HCT116 (cell line): Measurements from ENCODE around the gene PDE4B. TPM values are rescaled to one million over a fixed set of nuclear protein-coding genes. Genes with fewer than 3 reads are reported as not detected.
"Not testable (repeated sequence)": the region's sequence is repeated elsewhere in the genome, so short reads cannot be mapped to it uniquely, and the experiment has no call there.

Source experiments
- ATAC-seq: fragments of 200-7000 bp; cut with Tn5 transposase; 2 replicates; pipeline ENCODE4 v1.9.1; 2020; ENCODE audit warnings: mild to moderate bottlenecking, moderate library complexity
- BruUV-seq: library from RNA; stranded (reverse); fragments of 400-500 nt; replicated peaks from 2 replicates; lab custom pipeline; 2021; lab: Mats Ljungman, UMichigan
- CTCF ChIA-PET: fragments of 300-600 bp; sonication (Branson Sonifier 250); formaldehyde crosslinking; loops from one replicate; lab custom pipeline; 2021; ENCODE audit warnings: antibody characterized with exemption; lab: Charles Lee
- POLR2A ChIA-PET: fragments of 300-600, 350-600 bp; sonication (Branson Sonifier 250); formaldehyde crosslinking; loops from one replicate; lab custom pipeline; 2021; ENCODE audit warnings: antibody characterized with exemption; lab: Charles Lee
- RAD21 ChIA-PET, 2 experiments: fragments of 300-600 bp; sonication (Branson Sonifier 250); formaldehyde crosslinking; loops; one replicate each; lab custom pipeline; 2023; ENCODE audit warnings: low total read pairs in 2 of 2; ENCODE audit not compliant: uncharacterized antibody in 2 of 2, unreplicated experiment in 2 of 2, low non-redundant PET in 1 of 2; lab: Charles Lee
- DNase-seq: peaks from one replicate; pipeline ENCODE4 v3.0.0-alpha.2; 2010; ENCODE audit warnings: low read depth, low spot score
- H2AFZ ChIP-seq: fragments of 200-600 bp; shearing (Covaris generic), sonication (generic); 2 replicates; pipeline ENCODE4 v1.6.1; 2017; ENCODE audit warnings: low read depth, mixed run types, mixed read lengths, antibody characterized with exemption, low read length; ENCODE audit not compliant: poor library complexity, severe bottlenecking
- H3K27ac ChIP-seq: 2 replicates; pipeline ENCODE4 v1.5.1; 2012; ENCODE audit warnings: low read depth, low read length
- H3K27me3 ChIP-seq: fragments of 200-600 bp; sonication (generic); 2 replicates; pipeline ENCODE4 v1.6.1; 2016; ENCODE audit warnings: mixed run types, low read length, mixed read lengths; ENCODE audit not compliant: insufficient read depth
- H3K36me3 ChIP-seq, 2 experiments: fragments of 200-500 bp in 1 of 2; fragments of 200-600 bp in 1 of 2; sonication (Bioruptor generic) in 1 of 2; sonication (generic) in 1 of 2; 2 replicates each; pipeline versions ENCODE4 v1.5.1 to v1.6.1; 2014 to 2016; ENCODE audit warnings: low read length in 2 of 2, inconsistent platforms in 1 of 2, mixed read lengths in 1 of 2, mixed run types in 1 of 2; ENCODE audit not compliant: insufficient read depth in 2 of 2, control insufficient read depth in 1 of 2
- H3K4me1 ChIP-seq, 2 experiments: fragments of 200-600 bp in 1 of 2; sonication (generic) in 1 of 2; 2 replicates each; pipeline versions ENCODE4 v1.5.1 to v1.6.1; 2012 to 2017; ENCODE audit warnings: low read length in 2 of 2, inconsistent platforms in 1 of 2, mild to moderate bottlenecking in 1 of 2, mixed read lengths in 1 of 2, mixed run types in 1 of 2, moderate library complexity in 1 of 2; ENCODE audit not compliant: insufficient read depth in 2 of 2, control insufficient read depth in 1 of 2
- H3K4me2 ChIP-seq: fragments of 200-600 bp; sonication (generic); 2 replicates; pipeline ENCODE4 v1.6.1; 2017; ENCODE audit warnings: mixed run types, low read length, mixed read lengths
- H3K4me3 ChIP-seq, 2 experiments: fragments of 200-600 bp in 1 of 2; sonication (generic) in 1 of 2; replicated peaks in 1 of 2; 2 replicates each; pipeline ENCODE4 v1.5.1; 2011 to 2016; ENCODE audit warnings: low read length in 2 of 2, control low read depth in 1 of 2, low read depth in 1 of 2, mild to moderate bottlenecking in 1 of 2, mixed read lengths in 1 of 2, mixed run types in 1 of 2
- H3K79me2 ChIP-seq: fragments of 200-600 bp; sonication (generic); 2 replicates; pipeline ENCODE4 v1.6.1; 2017; ENCODE audit warnings: mild to moderate bottlenecking, mixed run types, low read length, moderate library complexity, mixed read lengths; ENCODE audit not compliant: insufficient read depth
- H3K9ac ChIP-seq: fragments of 200-600 bp; sonication (generic); 2 replicates; pipeline ENCODE4 v1.6.1; 2016; ENCODE audit warnings: low read length, mixed read lengths
- H3K9me2 ChIP-seq: fragments of 200-600 bp; sonication (generic), shearing (Covaris generic); 2 replicates; pipeline ENCODE4 v1.6.1; 2017; ENCODE audit warnings: mixed run types, mild to moderate bottlenecking, moderate library complexity; ENCODE audit not compliant: insufficient read depth
- H3K9me3 ChIP-seq, 2 experiments: fragments of 200-500 bp in 1 of 2; fragments of 200-600 bp in 1 of 2; sonication (Bioruptor generic) in 1 of 2; sonication (generic) in 1 of 2; 2 replicates each; pipeline ENCODE4 v1.6.1; 2014 to 2017; ENCODE audit warnings: low read length in 2 of 2, mixed read lengths in 2 of 2, inconsistent platforms in 1 of 2, low read depth in 1 of 2, mild to moderate bottlenecking in 1 of 2, mixed run types in 1 of 2, moderate library complexity in 1 of 2; ENCODE audit not compliant: control insufficient read depth in 1 of 2, insufficient read depth in 1 of 2
- H4K20me1 ChIP-seq: fragments of 200-600 bp; sonication (generic), shearing (Covaris generic); 2 replicates; pipeline ENCODE4 v1.6.1; 2017; ENCODE audit warnings: mixed run types, mild to moderate bottlenecking, moderate library complexity; ENCODE audit not compliant: insufficient read depth
- CBX3 ChIP-seq: IDR thresholded peaks from 2 replicates; pipeline ENCODE4 v1.6.1; 2012; ENCODE audit warnings: low read depth
- CEBPB ChIP-seq: IDR thresholded peaks from 2 replicates; pipeline ENCODE4 v1.6.1; 2012; ENCODE audit warnings: low read depth
- EGR1 ChIP-seq: IDR thresholded peaks from 2 replicates; pipeline ENCODE4 v1.6.1; 2012; ENCODE audit warnings: low read depth
- ELF1 ChIP-seq: IDR thresholded peaks from 2 replicates; pipeline ENCODE4 v1.6.1; 2012; ENCODE audit warnings: low read depth, borderline replicate concordance
- EZH2 ChIP-seq: fragments of 200-600 bp; sonication (generic); IDR thresholded peaks from 2 replicates; pipeline ENCODE4 v1.6.1; 2017; ENCODE audit warnings: antibody characterized with exemption, mixed run types
- EZH2phosphoT487 ChIP-seq: fragments of 200-600 bp; IDR thresholded peaks from 2 replicates; pipeline ENCODE4 v1.6.1; 2018; ENCODE audit warnings: antibody characterized with exemption, borderline replicate concordance
- JUND ChIP-seq: IDR thresholded peaks from 2 replicates; pipeline ENCODE4 v1.6.1; 2012
- POLR2A ChIP-seq: IDR thresholded peaks from 2 replicates; pipeline ENCODE4 v1.7.0; 2011; ENCODE audit warnings: borderline replicate concordance; ENCODE audit not compliant: insufficient read depth, insufficient read length; ENCODE audit errors: extremely low read depth
- POLR2AphosphoS5 ChIP-seq: IDR thresholded peaks from 2 replicates; pipeline ENCODE4 v1.6.1; 2011; ENCODE audit warnings: mild to moderate bottlenecking, low read depth, low read length, moderate library complexity
- RAD21 ChIP-seq: IDR thresholded peaks from 2 replicates; pipeline ENCODE4 v1.6.1; 2012; ENCODE audit warnings: low read depth, mild to moderate bottlenecking
- SIN3A ChIP-seq: IDR thresholded peaks from 2 replicates; pipeline ENCODE4 v1.6.1; 2012; ENCODE audit warnings: low read depth
- SP1 ChIP-seq: IDR thresholded peaks from 2 replicates; pipeline ENCODE4 v1.6.1; 2012; ENCODE audit warnings: low read depth
- SRF ChIP-seq: IDR thresholded peaks from 2 replicates; pipeline ENCODE4 v1.6.1; 2012; ENCODE audit warnings: low read depth
- TCF7L2 ChIP-seq: IDR thresholded peaks from 2 replicates; pipeline ENCODE4 v1.7.0; 2011; ENCODE audit warnings: borderline replicate concordance, inconsistent platforms; ENCODE audit not compliant: insufficient read depth, insufficient read length; ENCODE audit errors: extremely low read depth
- YY1 ChIP-seq: IDR thresholded peaks from 2 replicates; pipeline ENCODE4 v1.6.1; 2011; ENCODE audit warnings: low read length, low read depth, moderate library complexity, mild to moderate bottlenecking; ENCODE audit not compliant: insufficient replicate concordance; ENCODE audit errors: extremely low read depth
- intact Hi-C: fragments of 100-400 bp; cut with micrococcal nuclease; formaldehyde crosslinking; loops from 2 replicates; pipeline ENCODE4 v1.10.0; 2022
- total RNA-seq: library from RNA; stranded (reverse); gene quantifications from one replicate; pipeline ENCODE4 v1.2.1, GENCODE V29; 2021; ENCODE audit not compliant: unreplicated experiment
- TF ChIP-seq, protein P1 (sequence below): IDR thresholded peaks from 2 replicates; pipeline ENCODE4 v1.6.1; 2012
- TF ChIP-seq, protein P2 (sequence below): IDR thresholded peaks from 2 replicates; pipeline ENCODE4 v1.6.1; 2012; ENCODE audit warnings: low read depth
- TF ChIP-seq, protein P3 (sequence below), 3 experiments: fragments of 200-600 bp in 1 of 3; sonication (generic) in 1 of 3; IDR thresholded peaks in 2 of 3; conservative IDR thresholded peaks in 1 of 3; 2 replicates each; pipeline ENCODE4 v1.5.1; 2012 to 2017; ENCODE audit warnings: low read depth in 2 of 3, low read length in 2 of 3, antibody characterized with exemption in 1 of 3, borderline replicate concordance in 1 of 3, control low read depth in 1 of 3, mild to moderate bottlenecking in 1 of 3, mixed read lengths in 1 of 3, mixed run types in 1 of 3, moderate library complexity in 1 of 3; ENCODE audit not compliant: insufficient read depth in 1 of 3
- TF ChIP-seq, protein P4 (sequence below): IDR thresholded peaks from 2 replicates; pipeline ENCODE4 v1.6.1; 2012

The PDE4B gene
- total RNA-seq, 1 experiment from 2014 or later, result 76.9 TPM

DNA sequence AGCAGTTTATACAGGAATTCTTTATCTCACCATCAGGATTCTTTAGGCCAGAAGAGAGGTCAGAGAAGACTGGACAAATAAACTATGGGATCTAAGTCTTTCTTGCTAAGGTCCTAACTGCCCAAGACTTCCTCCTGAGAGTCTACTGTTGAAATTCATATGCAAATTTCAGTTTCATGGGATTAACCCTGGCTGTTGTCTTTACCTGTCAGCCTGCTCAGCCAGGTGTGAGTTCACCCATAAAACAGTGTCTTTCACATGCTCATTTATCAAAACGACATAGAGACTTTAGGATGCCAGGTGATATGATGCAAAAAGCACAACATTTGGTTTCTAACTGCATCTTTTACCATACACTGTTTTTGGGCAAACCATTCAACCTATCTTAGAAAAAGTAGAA, 211.0 kb downstream of the PDE4B start:
- TF ChIP-seq EGR1, result no peak
- TF ChIP-seq SIN3A, result no peak
- TF ChIP-seq, protein P1, sequence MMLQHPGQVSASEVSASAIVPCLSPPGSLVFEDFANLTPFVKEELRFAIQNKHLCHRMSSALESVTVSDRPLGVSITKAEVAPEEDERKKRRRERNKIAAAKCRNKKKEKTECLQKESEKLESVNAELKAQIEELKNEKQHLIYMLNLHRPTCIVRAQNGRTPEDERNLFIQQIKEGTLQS, result no peak
- no peak for TF ChIP-seq SRF
- TF ChIP-seq RAD21, result no peak
- TF ChIP-seq, protein P2, sequence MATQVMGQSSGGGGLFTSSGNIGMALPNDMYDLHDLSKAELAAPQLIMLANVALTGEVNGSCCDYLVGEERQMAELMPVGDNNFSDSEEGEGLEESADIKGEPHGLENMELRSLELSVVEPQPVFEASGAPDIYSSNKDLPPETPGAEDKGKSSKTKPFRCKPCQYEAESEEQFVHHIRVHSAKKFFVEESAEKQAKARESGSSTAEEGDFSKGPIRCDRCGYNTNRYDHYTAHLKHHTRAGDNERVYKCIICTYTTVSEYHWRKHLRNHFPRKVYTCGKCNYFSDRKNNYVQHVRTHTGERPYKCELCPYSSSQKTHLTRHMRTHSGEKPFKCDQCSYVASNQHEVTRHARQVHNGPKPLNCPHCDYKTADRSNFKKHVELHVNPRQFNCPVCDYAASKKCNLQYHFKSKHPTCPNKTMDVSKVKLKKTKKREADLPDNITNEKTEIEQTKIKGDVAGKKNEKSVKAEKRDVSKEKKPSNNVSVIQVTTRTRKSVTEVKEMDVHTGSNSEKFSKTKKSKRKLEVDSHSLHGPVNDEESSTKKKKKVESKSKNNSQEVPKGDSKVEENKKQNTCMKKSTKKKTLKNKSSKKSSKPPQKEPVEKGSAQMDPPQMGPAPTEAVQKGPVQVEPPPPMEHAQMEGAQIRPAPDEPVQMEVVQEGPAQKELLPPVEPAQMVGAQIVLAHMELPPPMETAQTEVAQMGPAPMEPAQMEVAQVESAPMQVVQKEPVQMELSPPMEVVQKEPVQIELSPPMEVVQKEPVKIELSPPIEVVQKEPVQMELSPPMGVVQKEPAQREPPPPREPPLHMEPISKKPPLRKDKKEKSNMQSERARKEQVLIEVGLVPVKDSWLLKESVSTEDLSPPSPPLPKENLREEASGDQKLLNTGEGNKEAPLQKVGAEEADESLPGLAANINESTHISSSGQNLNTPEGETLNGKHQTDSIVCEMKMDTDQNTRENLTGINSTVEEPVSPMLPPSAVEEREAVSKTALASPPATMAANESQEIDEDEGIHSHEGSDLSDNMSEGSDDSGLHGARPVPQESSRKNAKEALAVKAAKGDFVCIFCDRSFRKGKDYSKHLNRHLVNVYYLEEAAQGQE, result no peak
- no peak for TF ChIP-seq POLR2A
- TF ChIP-seq, protein P3, sequence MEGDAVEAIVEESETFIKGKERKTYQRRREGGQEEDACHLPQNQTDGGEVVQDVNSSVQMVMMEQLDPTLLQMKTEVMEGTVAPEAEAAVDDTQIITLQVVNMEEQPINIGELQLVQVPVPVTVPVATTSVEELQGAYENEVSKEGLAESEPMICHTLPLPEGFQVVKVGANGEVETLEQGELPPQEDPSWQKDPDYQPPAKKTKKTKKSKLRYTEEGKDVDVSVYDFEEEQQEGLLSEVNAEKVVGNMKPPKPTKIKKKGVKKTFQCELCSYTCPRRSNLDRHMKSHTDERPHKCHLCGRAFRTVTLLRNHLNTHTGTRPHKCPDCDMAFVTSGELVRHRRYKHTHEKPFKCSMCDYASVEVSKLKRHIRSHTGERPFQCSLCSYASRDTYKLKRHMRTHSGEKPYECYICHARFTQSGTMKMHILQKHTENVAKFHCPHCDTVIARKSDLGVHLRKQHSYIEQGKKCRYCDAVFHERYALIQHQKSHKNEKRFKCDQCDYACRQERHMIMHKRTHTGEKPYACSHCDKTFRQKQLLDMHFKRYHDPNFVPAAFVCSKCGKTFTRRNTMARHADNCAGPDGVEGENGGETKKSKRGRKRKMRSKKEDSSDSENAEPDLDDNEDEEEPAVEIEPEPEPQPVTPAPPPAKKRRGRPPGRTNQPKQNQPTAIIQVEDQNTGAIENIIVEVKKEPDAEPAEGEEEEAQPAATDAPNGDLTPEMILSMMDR (IDR thresholded peaks at IDR 0.05 in 2 of 3, conservative IDR thresholded peaks at IDR 0.05 in 1 of 3; ENCODE audit: borderline replicate concordance in 1 of 3, insufficient read depth in 1 of 3, low read depth in 2 of 3, low read length in 2 of 3), result no peak
- no peak for TF ChIP-seq TCF7L2
- TF ChIP-seq CEBPB, result no peak
- TF ChIP-seq ELF1, result no peak
- no peak for TF ChIP-seq CBX3
- TF ChIP-seq, protein P4, sequence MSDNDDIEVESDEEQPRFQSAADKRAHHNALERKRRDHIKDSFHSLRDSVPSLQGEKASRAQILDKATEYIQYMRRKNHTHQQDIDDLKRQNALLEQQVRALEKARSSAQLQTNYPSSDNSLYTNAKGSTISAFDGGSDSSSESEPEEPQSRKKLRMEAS, result no peak
- no peak for TF ChIP-seq EZH2phosphoT487
- TF ChIP-seq POLR2AphosphoS5, result no peak
- no peak for TF ChIP-seq EZH2
- TF ChIP-seq SP1, result no peak
- TF ChIP-seq YY1, result no peak
- TF ChIP-seq JUND, result no peak
- TF ChIP-seq, all 23 proteins: peak for 0
- Histone ChIP-seq H3K9ac (no peak overlapping the region), H3K27ac (no peak overlapping the region), H4K20me1 (no peaks in the 10 kb centered on the region), H3K4me2 (no peak overlapping the region), H3K27me3 (no peaks in the 10 kb centered on the region), H3K9me2 (no peaks in the 10 kb centered on the region), H3K9me3 (no peaks in the 10 kb centered on the region), H3K36me3 (no peaks in the 10 kb centered on the region), H2AFZ (no peak overlapping the region), H3K4me1 (no peaks in the 10 kb centered on the region), H3K79me2 (no peaks in the 10 kb centered on the region), H3K4me3 (no peak overlapping the region)
- intact Hi-C loops, result no loop called here
- no peak for DNase-seq
- ATAC-seq, result no peak
- ChIA-PET CTCF (no interaction called here), RAD21 (no interaction called here), POLR2A (no interaction called here)
- no TSS peak for BruUV-seq

DNA sequence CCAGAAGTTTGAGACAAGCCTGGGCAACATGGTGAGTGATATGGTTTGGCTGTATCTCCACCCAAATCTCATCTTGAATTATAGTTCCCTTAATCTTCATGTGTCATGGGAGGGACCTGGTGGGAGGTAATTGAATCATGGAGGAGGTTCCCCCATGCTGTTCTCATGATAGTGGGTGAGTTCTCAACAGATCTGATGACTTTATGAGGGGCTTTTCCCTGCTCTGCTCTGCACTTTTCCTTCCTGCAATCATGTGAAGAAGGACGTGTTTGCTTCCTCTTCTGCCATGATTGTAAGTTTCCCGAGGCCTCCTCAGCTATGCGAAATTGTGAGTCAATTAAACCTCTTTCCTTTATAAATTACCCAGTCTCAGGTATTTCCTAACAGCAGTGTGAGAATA, 213.8 kb downstream of the PDE4B start:
- H3K27me3 ChIP-seq, H3K36me3 ChIP-seq, H3K9ac ChIP-seq, H3K4me1 ChIP-seq, BruUV-seq, intact Hi-C loops, H3K9me3 ChIP-seq, RAD21 ChIA-PET, H3K9me2 ChIP-seq, H3K79me2 ChIP-seq, POLR2A ChIA-PET, ATAC-seq, CTCF ChIA-PET, H3K4me2 ChIP-seq, H3K27ac ChIP-seq, DNase-seq, H2AFZ ChIP-seq, H4K20me1 ChIP-seq, H3K4me3 ChIP-seq: not testable (repeated sequence)
